Parathyroid adenoma (tissue), 2 donors: Measurements from ENCODE around the gene COX6B1.

ENCODE experiments used
- H2AFZ ChIP-seq: fragments of 300-600 bp; sonication (generic); one replicate; pipeline ENCODE4 v1.7.0; 2017; ENCODE audit warnings: antibody characterized with exemption, mild to moderate bottlenecking
- H3K27ac ChIP-seq: fragments of 300-600 bp; sonication (generic); one replicate; pipeline ENCODE4 v1.7.0; 2017
- H3K27me3 ChIP-seq: fragments of 300-600 bp; sonication (generic); one replicate; pipeline ENCODE4 v1.7.0; 2017; ENCODE audit warnings: low read length; ENCODE audit not compliant: control insufficient read depth, insufficient read depth
- H3K36me3 ChIP-seq: fragments of 300-600 bp; sonication (generic); one replicate; pipeline ENCODE4 v1.7.0; 2017; ENCODE audit warnings: low read length; ENCODE audit not compliant: control insufficient read depth, insufficient read depth
- H3K4me1 ChIP-seq: fragments of 300-600 bp; sonication (generic); one replicate; pipeline ENCODE4 v1.7.0; 2017; ENCODE audit warnings: control low read depth
- H3K4me2 ChIP-seq: fragments of 300-600 bp; sonication (generic); one replicate; pipeline ENCODE4 v1.7.0; 2017; ENCODE audit warnings: low read length
- H3K4me3 ChIP-seq: fragments of 300-600 bp; sonication (generic); one replicate; pipeline ENCODE4 v1.7.0; 2017; ENCODE audit warnings: low read depth, low read length
- H3K79me2 ChIP-seq: fragments of 300-600 bp; sonication (generic); one replicate; pipeline ENCODE4 v1.7.0; 2017; ENCODE audit warnings: control low read depth
- H3K9ac ChIP-seq: fragments of 300-600 bp; sonication (generic); one replicate; pipeline ENCODE4 v1.7.0; 2017; ENCODE audit warnings: mild to moderate bottlenecking
- H3K9me3 ChIP-seq: fragments of 300-600 bp; sonication (generic); one replicate; pipeline ENCODE4 v1.7.0; 2017; ENCODE audit warnings: low read length; ENCODE audit not compliant: control insufficient read depth
- TF ChIP-seq, protein P1 (sequence below): fragments of 300-600 bp; sonication (generic); IDR thresholded peaks from one replicate; pipeline ENCODE4 v1.7.0; 2017; ENCODE audit warnings: antibody characterized with exemption, mild to moderate bottlenecking
- donor health status: primary hyperparathyroidism.

COX6B1 gene

DNA sequence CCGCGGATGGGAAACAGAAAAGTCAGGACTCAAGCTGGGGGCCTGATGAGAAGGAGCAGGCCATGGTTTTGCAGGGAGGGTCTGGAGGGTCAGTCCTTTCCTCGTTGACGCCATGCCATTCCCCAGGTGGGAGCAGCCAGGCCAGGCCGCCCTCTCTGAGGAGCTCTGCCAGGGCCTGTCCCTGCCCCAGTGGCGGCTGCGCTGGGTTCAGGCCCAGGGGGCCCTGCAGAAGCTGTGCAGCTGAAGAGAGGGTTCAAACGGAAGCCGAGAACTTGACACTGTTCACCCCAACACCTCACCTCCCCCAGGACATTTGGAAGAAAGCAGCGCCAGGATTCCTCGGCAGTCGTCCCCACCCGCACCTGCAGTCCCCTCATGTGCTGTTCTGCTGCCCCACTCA, 25.4 kb upstream of the COX6B1 start:
- H3K4me3 ChIP-seq, result no peak overlapping the region
- no peaks in the 10 kb centered on the region for H3K9me3 ChIP-seq
- no peaks in the 10 kb centered on the region for H3K36me3 ChIP-seq
- no peak overlapping the region for H3K4me2 ChIP-seq
- H3K27me3 ChIP-seq, result no peaks in the 10 kb centered on the region
- no peak overlapping the region for H3K27ac ChIP-seq
- H3K4me1 ChIP-seq, result no peaks in the 10 kb centered on the region
- H3K79me2 ChIP-seq, result no peaks in the 10 kb centered on the region
- no peak overlapping the region for H3K9ac ChIP-seq
- no peak overlapping the region for H2AFZ ChIP-seq
- TF ChIP-seq, protein P1, sequence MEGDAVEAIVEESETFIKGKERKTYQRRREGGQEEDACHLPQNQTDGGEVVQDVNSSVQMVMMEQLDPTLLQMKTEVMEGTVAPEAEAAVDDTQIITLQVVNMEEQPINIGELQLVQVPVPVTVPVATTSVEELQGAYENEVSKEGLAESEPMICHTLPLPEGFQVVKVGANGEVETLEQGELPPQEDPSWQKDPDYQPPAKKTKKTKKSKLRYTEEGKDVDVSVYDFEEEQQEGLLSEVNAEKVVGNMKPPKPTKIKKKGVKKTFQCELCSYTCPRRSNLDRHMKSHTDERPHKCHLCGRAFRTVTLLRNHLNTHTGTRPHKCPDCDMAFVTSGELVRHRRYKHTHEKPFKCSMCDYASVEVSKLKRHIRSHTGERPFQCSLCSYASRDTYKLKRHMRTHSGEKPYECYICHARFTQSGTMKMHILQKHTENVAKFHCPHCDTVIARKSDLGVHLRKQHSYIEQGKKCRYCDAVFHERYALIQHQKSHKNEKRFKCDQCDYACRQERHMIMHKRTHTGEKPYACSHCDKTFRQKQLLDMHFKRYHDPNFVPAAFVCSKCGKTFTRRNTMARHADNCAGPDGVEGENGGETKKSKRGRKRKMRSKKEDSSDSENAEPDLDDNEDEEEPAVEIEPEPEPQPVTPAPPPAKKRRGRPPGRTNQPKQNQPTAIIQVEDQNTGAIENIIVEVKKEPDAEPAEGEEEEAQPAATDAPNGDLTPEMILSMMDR, result no peak

- H3K9ac ChIP-seq, result no peak overlapping the region
- no peak overlapping the region for H3K4me3 ChIP-seq
- no peak overlapping the region for H3K27ac ChIP-seq
- no peaks in the 10 kb centered on the region for H3K27me3 ChIP-seq
- no peaks in the 10 kb centered on the region for H3K36me3 ChIP-seq
- no peak overlapping the region for H2AFZ ChIP-seq
- H3K79me2 ChIP-seq, result no peaks in the 10 kb centered on the region
- no peak overlapping the region for H3K4me2 ChIP-seq
- H3K9me3 ChIP-seq, result no peaks in the 10 kb centered on the region
- no peaks in the 10 kb centered on the region for H3K4me1 ChIP-seq
- TF ChIP-seq, protein P1, result no peak
Observed at GRCh38 chr19:35623327-35624010, 24.7 kb upstream of the COX6B1 start.

DNA sequence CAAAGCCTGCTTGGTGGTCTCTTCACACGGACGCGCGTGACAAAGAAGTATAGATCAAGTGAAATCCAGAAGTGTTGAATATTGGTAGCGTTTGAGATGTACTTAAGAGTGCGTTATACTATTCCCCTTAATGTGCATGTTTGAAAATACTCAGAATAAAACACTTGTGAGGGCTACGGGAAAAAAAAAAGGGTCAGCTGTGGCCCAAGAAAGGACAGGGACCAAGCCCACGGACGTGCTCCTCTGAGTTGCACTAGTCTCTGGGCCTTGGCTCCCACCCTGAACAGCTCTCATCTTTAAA, 19.9 kb upstream of the COX6B1 start:
- H2AFZ ChIP-seq, result peak overlapping the region; percentile 78
- H3K27me3 ChIP-seq, result no peaks in the 10 kb centered on the region
- peak overlapping the region; percentile 1 for H3K9ac ChIP-seq
- H3K4me3 ChIP-seq, result peak overlapping the region; percentile 97
- H3K4me1 ChIP-seq, result no peaks in the 10 kb centered on the region
- no peaks in the 10 kb centered on the region for H3K9me3 ChIP-seq
- TF ChIP-seq, protein P1, result no peak
- H3K4me2 ChIP-seq, result peak overlapping the region; percentile 87
- H3K36me3 ChIP-seq, result no peaks in the 10 kb centered on the region
- H3K27ac ChIP-seq, result peak overlapping the region; percentile 67
- H3K79me2 ChIP-seq, result peaks cover 3% of the 10 kb centered on the region

DNA sequence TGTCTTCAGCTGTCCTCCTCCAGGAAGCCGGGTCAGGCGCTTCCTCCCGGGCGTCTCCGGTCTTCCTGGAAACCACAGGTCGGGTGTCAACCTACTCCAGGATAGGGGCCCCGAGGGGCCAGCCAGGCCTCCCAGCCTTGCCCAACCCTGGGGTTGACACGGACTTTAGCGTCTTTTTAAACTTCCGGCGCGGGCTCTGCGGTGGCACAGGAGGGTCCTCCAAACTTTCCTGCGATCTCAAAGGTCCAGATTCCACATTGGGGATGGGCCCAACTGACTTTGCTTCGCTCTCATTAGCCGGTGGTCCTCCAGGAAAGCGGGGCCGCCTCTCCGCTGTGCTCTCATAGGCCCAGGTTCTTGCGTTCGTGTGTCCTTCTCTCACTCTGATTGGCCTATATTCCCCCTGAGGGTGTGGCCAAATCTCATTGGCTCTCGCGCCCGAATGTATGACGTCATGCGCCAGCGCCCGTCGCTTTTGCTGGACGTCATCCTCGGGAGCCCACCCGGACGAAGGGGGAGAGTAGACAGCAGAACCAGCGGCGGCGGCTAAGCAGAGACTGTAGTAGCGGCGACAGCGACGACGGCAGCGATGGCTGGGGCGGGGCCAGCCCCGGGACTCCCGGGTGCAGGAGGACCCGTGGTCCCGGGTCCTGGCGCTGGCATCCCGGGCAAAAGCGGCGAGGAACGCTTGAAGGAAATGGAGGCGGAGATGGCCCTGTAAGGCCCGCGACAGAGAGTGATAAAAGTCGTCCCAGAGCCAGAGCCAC, 19.4 kb upstream of the COX6B1 start, which contains the start of gene RBM42:
TSS of gene RBM42 (plus strand) at position 472 of the 767 bp plus-strand sequence. CDS start at position 590, 118 bp downstream.
- Histone ChIP-seq H3K4me1 (no peaks in the 10 kb centered on the region), H3K27me3 (no peaks in the 10 kb centered on the region), H3K36me3 (no peaks in the 10 kb centered on the region), H3K79me2 (peaks cover 3% of the 10 kb centered on the region), H3K4me2 (peak within 1 kb of the TSS; percentile 87), H2AFZ (peak within 1 kb of the TSS; percentile 78), H3K9me3 (no peaks in the 10 kb centered on the region), H3K27ac (peak within 1 kb of the TSS; percentile 67), H3K9ac (peak within 1 kb of the TSS; percentile 64), H3K4me3 (peak within 1 kb of the TSS; percentile 97)
- TF ChIP-seq, protein P1, result no peak
